Ovary (tissue), 3 donors: ENCODE results near the gene SVEP1.

ENCODE experiments used
- EP300 ChIP-seq: sonication (generic); formaldehyde crosslinking; IDR thresholded peaks from one replicate; pipeline ENCODE4 v1.6.1; 2017; ENCODE audit warnings: antibody characterized with exemption
- TF ChIP-seq, protein P1 (sequence below), 3 donors: fragments of 450-650 bp in 2 of 3; fragments of 200-600 bp in 1 of 3; IDR thresholded peaks; one replicate each; pipeline versions ENCODE4 v1.5.1 to v1.8.0; 2016 to 2022; ENCODE audit warnings: antibody characterized with exemption in 3 of 3, mild to moderate bottlenecking in 1 of 3
- donor health status: DM: no; HTN: no; CAD: no.

DNA sequence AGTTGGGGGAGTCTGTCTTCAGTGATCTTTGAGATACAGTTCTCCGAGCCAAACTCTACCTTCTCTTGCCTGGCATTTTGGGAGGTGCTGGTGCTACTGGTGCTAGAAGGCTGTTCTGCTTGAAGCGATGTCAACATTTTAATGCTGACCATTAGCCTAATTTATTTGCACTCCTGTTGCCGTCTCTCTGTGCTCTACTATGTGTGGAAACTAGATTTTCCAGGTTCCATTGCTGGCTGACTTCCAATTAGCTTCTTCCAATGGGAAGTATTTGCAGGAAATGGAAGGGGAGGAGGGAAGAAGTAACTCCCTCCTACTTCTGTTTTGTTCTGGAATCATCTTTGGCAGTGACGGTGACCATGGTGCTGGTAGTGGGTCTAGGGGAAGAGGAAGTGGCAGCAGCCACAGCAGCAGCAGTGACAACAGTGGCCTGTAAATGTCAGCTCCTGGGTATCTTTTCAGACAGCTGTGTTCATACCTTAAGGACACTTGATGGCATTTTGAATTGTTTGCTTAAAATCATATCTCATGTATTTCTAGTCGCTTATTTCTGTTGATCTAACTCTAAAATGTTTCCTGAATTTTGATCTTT lies 249.8 kb downstream of the SVEP1 start:
- TF ChIP-seq, protein P1, sequence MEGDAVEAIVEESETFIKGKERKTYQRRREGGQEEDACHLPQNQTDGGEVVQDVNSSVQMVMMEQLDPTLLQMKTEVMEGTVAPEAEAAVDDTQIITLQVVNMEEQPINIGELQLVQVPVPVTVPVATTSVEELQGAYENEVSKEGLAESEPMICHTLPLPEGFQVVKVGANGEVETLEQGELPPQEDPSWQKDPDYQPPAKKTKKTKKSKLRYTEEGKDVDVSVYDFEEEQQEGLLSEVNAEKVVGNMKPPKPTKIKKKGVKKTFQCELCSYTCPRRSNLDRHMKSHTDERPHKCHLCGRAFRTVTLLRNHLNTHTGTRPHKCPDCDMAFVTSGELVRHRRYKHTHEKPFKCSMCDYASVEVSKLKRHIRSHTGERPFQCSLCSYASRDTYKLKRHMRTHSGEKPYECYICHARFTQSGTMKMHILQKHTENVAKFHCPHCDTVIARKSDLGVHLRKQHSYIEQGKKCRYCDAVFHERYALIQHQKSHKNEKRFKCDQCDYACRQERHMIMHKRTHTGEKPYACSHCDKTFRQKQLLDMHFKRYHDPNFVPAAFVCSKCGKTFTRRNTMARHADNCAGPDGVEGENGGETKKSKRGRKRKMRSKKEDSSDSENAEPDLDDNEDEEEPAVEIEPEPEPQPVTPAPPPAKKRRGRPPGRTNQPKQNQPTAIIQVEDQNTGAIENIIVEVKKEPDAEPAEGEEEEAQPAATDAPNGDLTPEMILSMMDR (IDR thresholded peaks at IDR 0.05), result no peak
- no peak for TF ChIP-seq EP300
